GM19238 (cell line): ENCODE measurements around the gene DPAGT1.
"Not testable (repeated sequence)": the region's sequence is repeated elsewhere in the genome, so short reads cannot be mapped to it uniquely, and the experiment has no call there.

Source experiments
- DNase-seq: peaks from one replicate; pipeline ENCODE4 v3.0.0; 2011; ENCODE audit warnings: low spot score; ENCODE audit not compliant: insufficient read length

The DPAGT1 gene

GRCh38 chr11:119101759-119102423 is at the start of gene DPAGT1:
TSS of gene DPAGT1 (minus strand) at chr11:119101853. CDS start at chr11:119101655, 198 bp downstream.
- DNase-seq: peak; percentile 74

GRCh38 chr11:119149786-119150275 is 48.2 kb upstream of the DPAGT1 start:
- DNase-seq: no peak

- no peak for DNase-seq
These were observed 47.5 kb upstream of the DPAGT1 start, which contains the start of gene ABCG4 for GRCh38 chr11:119149018-119149785. TSS of gene ABCG4 (plus strand) at chr11:119149052. CDS start at chr11:119149966, 914 bp downstream.

- no peak for DNase-seq
These were observed 47.0 kb upstream of the DPAGT1 start for GRCh38 chr11:119148720-119149017.

- no peak for DNase-seq
These were observed 46.1 kb upstream of the DPAGT1 start for GRCh38 chr11:119147604-119148333.

- no peak for DNase-seq
These were observed 43.9 kb upstream of the DPAGT1 start for GRCh38 chr11:119145551-119145950.

GRCh38 chr11:119144825-119145486 is 43.3 kb upstream of the DPAGT1 start:
- DNase-seq: peak; percentile 71

GRCh38 chr11:119139276-119139675 is 37.6 kb upstream of the DPAGT1 start:
- DNase-seq: not testable (repeated sequence)

GRCh38 chr11:119134389-119134978 is 32.8 kb upstream of the DPAGT1 start:
- no peak for DNase-seq

GRCh38 chr11:119130662-119131061 is 29.0 kb upstream of the DPAGT1 start:
- DNase-seq: no peak

- no peak for DNase-seq
These were observed 25.1 kb upstream of the DPAGT1 start for GRCh38 chr11:119126675-119127268.

- DNase-seq: no peak
These were observed 24.2 kb upstream of the DPAGT1 start for GRCh38 chr11:119125821-119126220.

- DNase-seq: no peak
These were observed 20.1 kb upstream of the DPAGT1 start for GRCh38 chr11:119121811-119122124.

GRCh38 chr11:119121008-119121810 is 19.6 kb upstream of the DPAGT1 start, which contains the start of gene HINFP:
TSS of gene HINFP (plus strand) at chr11:119121580. CDS start at chr11:119126945, 5,365 bp downstream.
- DNase-seq: peak; percentile 99

GRCh38 chr11:119120639-119121007 is 19.0 kb upstream of the DPAGT1 start:
- no peak for DNase-seq

GRCh38 chr11:119118946-119119345 is 17.3 kb upstream of the DPAGT1 start:
- DNase-seq: no peak

GRCh38 chr11:119118227-119118626 is 16.6 kb upstream of the DPAGT1 start:
- no peak for DNase-seq

- DNase-seq: no peak
These were observed 15.5 kb upstream of the DPAGT1 start for GRCh38 chr11:119117004-119117706.

GRCh38 chr11:119116601-119117000 is 14.9 kb upstream of the DPAGT1 start:
- DNase-seq: no peak
